Neural cell (in vitro differentiated cells): ENCODE results near the gene CACNA2D1. TPM values are rescaled to one million over a fixed set of nuclear protein-coding genes. Genes with fewer than 3 reads are reported as not detected.

Experiments
- H2AFZ ChIP-seq: fragments of 200-600, 300-800 bp; sonication (generic), shearing (Covaris generic); 2 replicates; pipeline ENCODE4 v1.6.0; 2014; ENCODE audit warnings: low read depth, mild to moderate bottlenecking, antibody characterized with exemption, low read length, moderate library complexity
- H3F3A ChIP-seq: fragments of 200-600 bp; shearing (Covaris generic); 2 replicates; pipeline ENCODE4 v1.6.1; 2016; ENCODE audit warnings: mild to moderate bottlenecking, moderate library complexity, mixed read lengths, antibody characterized with exemption, low read length; ENCODE audit not compliant: insufficient read depth, poor library complexity, severe bottlenecking
- H3K27ac ChIP-seq: fragments of 200-600, 300-800 bp; sonication (generic), shearing (Covaris generic); 2 replicates; pipeline ENCODE4 v1.5.1; 2014; ENCODE audit warnings: mild to moderate bottlenecking, low read length, moderate library complexity
- H3K27me3 ChIP-seq: fragments of 300-800, 200-600 bp; sonication (generic), shearing (Covaris generic); 2 replicates; pipeline ENCODE4 v1.6.0; 2014; ENCODE audit warnings: mild to moderate bottlenecking, low read depth, low read length, moderate library complexity; ENCODE audit not compliant: insufficient read depth
- H3K36me3 ChIP-seq: fragments of 300-800, 200-600 bp; sonication (generic), shearing (Covaris generic); 2 replicates; pipeline ENCODE4 v1.5.1; 2014; ENCODE audit warnings: mild to moderate bottlenecking, antibody characterized with exemption, low read length, moderate library complexity; ENCODE audit not compliant: insufficient read depth
- H3K4me2 ChIP-seq: fragments of 300-800, 200-600 bp; sonication (generic), shearing (Covaris generic); 2 replicates; pipeline ENCODE4 v1.6.0; 2014; ENCODE audit warnings: mild to moderate bottlenecking, low read length
- H3K4me3 ChIP-seq: fragments of 300-800, 200-600 bp; sonication (generic), shearing (Covaris generic); 2 replicates; pipeline ENCODE4 v1.5.1; 2014; ENCODE audit warnings: mild to moderate bottlenecking, low read length, moderate library complexity
- H3K79me2 ChIP-seq: fragments of 200-600 bp; shearing (Covaris generic); replicated peaks from 2 replicates; pipeline ENCODE4 v1.6.0; 2014; ENCODE audit warnings: mild to moderate bottlenecking, low read length, moderate library complexity; ENCODE audit not compliant: insufficient read depth
- H3K9ac ChIP-seq: fragments of 300-800, 200-600 bp; sonication (generic), shearing (Covaris generic); 2 replicates; pipeline ENCODE4 v1.6.1; 2016; ENCODE audit warnings: mild to moderate bottlenecking, low read length, mixed read lengths
- H3K9me2 ChIP-seq: fragments of 200-600 bp; shearing (Covaris generic); 2 replicates; pipeline ENCODE4 v1.6.1; 2016; ENCODE audit warnings: mild to moderate bottlenecking, low read length, mixed read lengths; ENCODE audit not compliant: insufficient read depth
- H3K9me3 ChIP-seq: fragments of 200-600, 300-800 bp; sonication (generic), shearing (Covaris generic); 2 replicates; pipeline ENCODE4 v1.6.1; 2016; ENCODE audit warnings: mild to moderate bottlenecking, mixed run types, low read length, moderate library complexity, mixed read lengths
- H4K20me1 ChIP-seq: fragments of 200-600 bp; shearing (Covaris generic); 2 replicates; pipeline ENCODE4 v1.6.1; 2016; ENCODE audit warnings: mild to moderate bottlenecking, mixed run types; ENCODE audit not compliant: insufficient read depth
- CTCF ChIP-seq: fragments of 450-650 bp; IDR thresholded peaks from 2 replicates; pipeline ENCODE4 v1.5.1; 2014; ENCODE audit warnings: antibody characterized with exemption, mild to moderate bottlenecking, moderate library complexity; ENCODE audit not compliant: poor library complexity, severe bottlenecking
- EP300 ChIP-seq: fragments of 450-650 bp; conservative IDR thresholded peaks from 2 replicates; pipeline ENCODE4 v1.6.1; 2014; ENCODE audit warnings: antibody characterized with exemption, mild to moderate bottlenecking, moderate library complexity; ENCODE audit not compliant: poor library complexity, severe bottlenecking
- EZH2 ChIP-seq: fragments of 200-600, 300-800 bp; shearing (Covaris generic), sonication (generic); IDR thresholded peaks from 2 replicates; pipeline ENCODE4 v1.6.1; 2014; ENCODE audit warnings: antibody characterized with exemption, low read length, borderline replicate concordance, mild to moderate bottlenecking; ENCODE audit not compliant: insufficient read depth, poor library complexity, severe bottlenecking
- MXI1 ChIP-seq: fragments of 450-650 bp; conservative IDR thresholded peaks from 2 replicates; pipeline ENCODE4 v1.6.1; 2014; ENCODE audit warnings: antibody characterized with exemption, mild to moderate bottlenecking; ENCODE audit not compliant: poor library complexity, severe bottlenecking
- POLR2AphosphoS5 ChIP-seq: IDR thresholded peaks from 2 replicates; pipeline ENCODE4 v1.6.1; 2012
- RAD21 ChIP-seq: fragments of 450-650 bp; conservative IDR thresholded peaks from 2 replicates; pipeline ENCODE4 v1.6.1; 2014; ENCODE audit warnings: antibody characterized with exemption, mild to moderate bottlenecking, moderate library complexity
- REST ChIP-seq: IDR thresholded peaks from 2 replicates; pipeline ENCODE4 v1.6.1; 2012; ENCODE audit warnings: borderline replicate concordance
- SMC3 ChIP-seq: fragments of 450-650 bp; conservative IDR thresholded peaks from 2 replicates; pipeline ENCODE4 v1.6.1; 2014; ENCODE audit warnings: antibody characterized with exemption, mild to moderate bottlenecking, moderate library complexity; ENCODE audit not compliant: poor library complexity
- TAF1 ChIP-seq: IDR thresholded peaks from 2 replicates; pipeline ENCODE4 v1.6.1; 2012; ENCODE audit warnings: low read depth
- polyA plus RNA-seq: library from polyadenylated mRNA; depleted of rRNA; stranded (reverse); fragments of >200 nt; gene quantifications from 2 replicates; pipeline ENCODE4 v1.2.3, GENCODE V29; 2014

The CACNA2D1 gene
- polyA plus RNA-seq, 1 donor from 2014 or later: 7.0 TPM

- Histone ChIP-seq H3F3A (no peaks in the 10 kb centered on the region), H3K9ac (no peak overlapping the region), H3K27ac (no peak overlapping the region), H3K9me2 (no peaks in the 10 kb centered on the region), H3K9me3 (no peaks in the 10 kb centered on the region), H3K79me2 (no peaks in the 10 kb centered on the region), H3K36me3 (no peaks in the 10 kb centered on the region), H3K4me3 (no peak overlapping the region), H3K4me2 (no peak overlapping the region), H3K27me3 (no peaks in the 10 kb centered on the region), H2AFZ (no peak overlapping the region), H4K20me1 (no peaks in the 10 kb centered on the region)
- TF ChIP-seq EZH2 (no peak), EP300 (no peak), POLR2AphosphoS5 (no peak)
Measured at GRCh38 chr7:82175319-82175718, 268.3 kb downstream of the CACNA2D1 start.

- Histone ChIP-seq H3K27ac (no peak overlapping the region), H3K4me3 (no peak overlapping the region), H3K9me2 (no peaks in the 10 kb centered on the region), H4K20me1 (no peaks in the 10 kb centered on the region), H3K9ac (no peak overlapping the region), H3F3A (no peaks in the 10 kb centered on the region), H3K79me2 (no peaks in the 10 kb centered on the region), H3K36me3 (no peaks in the 10 kb centered on the region), H3K27me3 (no peaks in the 10 kb centered on the region), H3K9me3 (no peaks in the 10 kb centered on the region), H3K4me2 (no peak overlapping the region), H2AFZ (no peak overlapping the region)
- TF ChIP-seq CTCF (no peak), RAD21 (no peak), POLR2AphosphoS5 (no peak), TAF1 (no peak), MXI1 (no peak), EP300 (no peak), SMC3 (no peak)
Measured at GRCh38 chr7:82173400-82174021, 270.1 kb downstream of the CACNA2D1 start.

GRCh38 chr7:82172881-82173280, 270.7 kb downstream of the CACNA2D1 start:
- Histone ChIP-seq H3K27me3 (no peaks in the 10 kb centered on the region), H3K4me2 (no peak overlapping the region), H4K20me1 (no peaks in the 10 kb centered on the region), H3K79me2 (no peaks in the 10 kb centered on the region), H3K9ac (no peak overlapping the region), H3K9me3 (no peaks in the 10 kb centered on the region), H3K36me3 (no peaks in the 10 kb centered on the region), H2AFZ (no peak overlapping the region), H3K27ac (no peak overlapping the region), H3K9me2 (no peaks in the 10 kb centered on the region), H3K4me3 (no peak overlapping the region), H3F3A (no peaks in the 10 kb centered on the region)
- TF ChIP-seq MXI1 (no peak), EZH2 (no peak), RAD21 (no peak), POLR2AphosphoS5 (no peak), CTCF (no peak), TAF1 (no peak), EP300 (no peak), SMC3 (no peak), REST (no peak)
